Activated T-cell treated with anti-CD3 and anti-CD28 coated beads, Interleukin-2, amount 50 U/mL, for 24 hours (primary cell): ENCODE measurements around the gene SLC15A1.
"Not testable (repeated sequence)": the region's sequence is repeated elsewhere in the genome, so short reads cannot be mapped to it uniquely, and the experiment has no call there.

Source experiments
- DNase-seq: peaks from one replicate; pipeline ENCODE4 v3.0.0-alpha.2; 2020
- H3K27ac Mint-ChIP-seq: 2 replicates; pipeline ENCODE4 v1.8.0; 2020; ENCODE audit warnings: mild to moderate bottlenecking, mixed read lengths
- H3K27me3 Mint-ChIP-seq: 2 replicates; pipeline ENCODE4 v1.8.0; 2020; ENCODE audit warnings: mixed read lengths
- H3K36me3 Mint-ChIP-seq: 2 replicates; pipeline ENCODE4 v1.8.0; 2020; ENCODE audit warnings: low read depth, mixed read lengths
- H3K4me1 Mint-ChIP-seq: 2 replicates; pipeline ENCODE4 v1.8.0; 2020; ENCODE audit warnings: low read depth, mixed read lengths
- H3K4me3 Mint-ChIP-seq: 2 replicates; pipeline ENCODE4 v1.8.0; 2020; ENCODE audit warnings: mild to moderate bottlenecking, moderate library complexity, mixed read lengths
- H3K9me3 Mint-ChIP-seq: 2 replicates; pipeline ENCODE4 v1.8.0; 2020; ENCODE audit warnings: mixed read lengths

SLC15A1 gene

GRCh38 chr13:98774776-98775175 lies 22.3 kb upstream of the SLC15A1 start:
- Mint-ChIP-seq H3K27me3 (peaks cover 16% of the 10 kb centered on the region), H3K36me3 (no peaks in the 10 kb centered on the region), H3K9me3 (peaks cover 8% of the 10 kb centered on the region), H3K27ac (no peak overlapping the region), H3K4me1 (no peaks in the 10 kb centered on the region), H3K4me3 (no peak overlapping the region)
- DNase-seq, result no peak

GRCh38 chr13:98773921-98774320 lies 21.4 kb upstream of the SLC15A1 start:
- no peak overlapping the region for H3K27ac Mint-ChIP-seq
- no peak for DNase-seq
- H3K4me1 Mint-ChIP-seq, result no peaks in the 10 kb centered on the region
- peaks cover 14% of the 10 kb centered on the region for H3K27me3 Mint-ChIP-seq
- H3K4me3 Mint-ChIP-seq, result no peak overlapping the region
- H3K9me3 Mint-ChIP-seq, result peaks cover 14% of the 10 kb centered on the region
- H3K36me3 Mint-ChIP-seq, result no peaks in the 10 kb centered on the region

GRCh38 chr13:98772794-98773452 lies 20.5 kb upstream of the SLC15A1 start:
- H3K4me1 Mint-ChIP-seq, result no peaks in the 10 kb centered on the region
- H3K9me3 Mint-ChIP-seq, result peaks cover 14% of the 10 kb centered on the region
- no peaks in the 10 kb centered on the region for H3K36me3 Mint-ChIP-seq
- no peak overlapping the region for H3K4me3 Mint-ChIP-seq
- DNase-seq, result no peak
- peaks cover 11% of the 10 kb centered on the region for H3K27me3 Mint-ChIP-seq
- H3K27ac Mint-ChIP-seq, result no peak overlapping the region

- Mint-ChIP-seq H3K27ac (no peak overlapping the region), H3K4me3 (no peak overlapping the region), H3K9me3 (peaks cover 14% of the 10 kb centered on the region), H3K27me3 (peaks cover 7% of the 10 kb centered on the region), H3K36me3 (no peaks in the 10 kb centered on the region), H3K4me1 (no peaks in the 10 kb centered on the region)
- no peak for DNase-seq
These were observed 19.6 kb upstream of the SLC15A1 start for GRCh38 chr13:98771838-98772611.

- Mint-ChIP-seq H3K4me1 (no peaks in the 10 kb centered on the region), H3K9me3 (peaks cover 14% of the 10 kb centered on the region), H3K4me3 (no peak overlapping the region), H3K36me3 (no peaks in the 10 kb centered on the region), H3K27ac (no peak overlapping the region), H3K27me3 (peaks cover 4% of the 10 kb centered on the region)
- no peak for DNase-seq
These were observed 17.3 kb upstream of the SLC15A1 start for GRCh38 chr13:98769736-98770135.

GRCh38 chr13:98768522-98768921 lies 16.1 kb upstream of the SLC15A1 start:
- H3K4me1 Mint-ChIP-seq, result no peaks in the 10 kb centered on the region
- no peak for DNase-seq
- H3K27me3 Mint-ChIP-seq, result peaks cover 4% of the 10 kb centered on the region
- peaks cover 14% of the 10 kb centered on the region for H3K9me3 Mint-ChIP-seq
- H3K36me3 Mint-ChIP-seq, result no peaks in the 10 kb centered on the region
- H3K27ac Mint-ChIP-seq, result no peak overlapping the region
- no peak overlapping the region for H3K4me3 Mint-ChIP-seq

GRCh38 chr13:98766697-98767096 lies 14.2 kb upstream of the SLC15A1 start:
- no peaks in the 10 kb centered on the region for H3K36me3 Mint-ChIP-seq
- no peak overlapping the region for H3K27ac Mint-ChIP-seq
- DNase-seq, result no peak
- peaks cover 14% of the 10 kb centered on the region for H3K9me3 Mint-ChIP-seq
- peaks cover 4% of the 10 kb centered on the region for H3K27me3 Mint-ChIP-seq
- no peaks in the 10 kb centered on the region for H3K4me1 Mint-ChIP-seq
- H3K4me3 Mint-ChIP-seq, result no peak overlapping the region

GRCh38 chr13:98765996-98766519 lies 13.6 kb upstream of the SLC15A1 start:
- no peak for DNase-seq
- Mint-ChIP-seq H3K27me3 (peaks cover 4% of the 10 kb centered on the region), H3K4me3 (no peak overlapping the region), H3K36me3 (no peaks in the 10 kb centered on the region), H3K27ac (no peak overlapping the region), H3K4me1 (no peaks in the 10 kb centered on the region), H3K9me3 (peaks cover 14% of the 10 kb centered on the region)

GRCh38 chr13:98761986-98762616 lies 9.6 kb upstream of the SLC15A1 start:
- no peak overlapping the region for H3K27ac Mint-ChIP-seq
- H3K4me3 Mint-ChIP-seq, result no peak overlapping the region
- no peaks in the 10 kb centered on the region for H3K4me1 Mint-ChIP-seq
- H3K27me3 Mint-ChIP-seq, result peaks cover 3% of the 10 kb centered on the region
- DNase-seq, result no peak
- H3K9me3 Mint-ChIP-seq, result peaks cover 4% of the 10 kb centered on the region
- no peaks in the 10 kb centered on the region for H3K36me3 Mint-ChIP-seq

GRCh38 chr13:98761126-98761985 lies 8.9 kb upstream of the SLC15A1 start:
- H3K36me3 Mint-ChIP-seq, result no peaks in the 10 kb centered on the region
- no peak overlapping the region for H3K27ac Mint-ChIP-seq
- peaks cover 3% of the 10 kb centered on the region for H3K27me3 Mint-ChIP-seq
- no peaks in the 10 kb centered on the region for H3K4me1 Mint-ChIP-seq
- peaks cover 4% of the 10 kb centered on the region for H3K9me3 Mint-ChIP-seq
- DNase-seq, result no peak
- H3K4me3 Mint-ChIP-seq, result no peak overlapping the region

- DNase-seq, result no peak
- Mint-ChIP-seq H3K4me3 (no peak overlapping the region), H3K9me3 (peaks cover 10% of the 10 kb centered on the region), H3K4me1 (peaks cover 2% of the 10 kb centered on the region), H3K27ac (no peak overlapping the region), H3K36me3 (no peaks in the 10 kb centered on the region), H3K27me3 (peaks cover 51% of the 10 kb centered on the region)
These were observed 3.3 kb upstream of the SLC15A1 start for GRCh38 chr13:98755729-98756128.

GRCh38 chr13:98755116-98755515 lies 2.6 kb upstream of the SLC15A1 start:
- Mint-ChIP-seq H3K27ac (no peak overlapping the region), H3K4me1 (peaks cover 2% of the 10 kb centered on the region), H3K36me3 (no peaks in the 10 kb centered on the region), H3K9me3 (peaks cover 6% of the 10 kb centered on the region), H3K4me3 (no peak overlapping the region), H3K27me3 (peaks cover 54% of the 10 kb centered on the region)
- no peak for DNase-seq

GRCh38 chr13:98754468-98754867 lies 2.0 kb upstream of the SLC15A1 start:
- not testable (repeated sequence) for H3K4me3 Mint-ChIP-seq, H3K9me3 Mint-ChIP-seq, H3K36me3 Mint-ChIP-seq, DNase-seq, H3K27ac Mint-ChIP-seq, H3K4me1 Mint-ChIP-seq
- H3K27me3 Mint-ChIP-seq, result peaks cover 59% of the 10 kb centered on the region

GRCh38 chr13:98751861-98752466 lies 508 bp downstream of the SLC15A1 start:
- H3K36me3 Mint-ChIP-seq, result no peaks in the 10 kb centered on the region
- H3K4me1 Mint-ChIP-seq, result peaks cover 2% of the 10 kb centered on the region
- no peak overlapping the region for H3K4me3 Mint-ChIP-seq
- peaks cover 69% of the 10 kb centered on the region for H3K27me3 Mint-ChIP-seq
- peaks cover 6% of the 10 kb centered on the region for H3K9me3 Mint-ChIP-seq
- H3K27ac Mint-ChIP-seq, result no peak overlapping the region
- no peak for DNase-seq
